B cell (primary cell): ENCODE measurements around the gene KCNE5. TPM values are rescaled to one million over a fixed set of nuclear protein-coding genes. Genes with fewer than 3 reads are reported as not detected.

Experiments used
- ATAC-seq: fragments of 200-7000 bp; cut with Tn5 transposase; one replicate; pipeline ENCODE4 v1.10.0; 2021; ENCODE audit warnings: low read depth, mild to moderate bottlenecking, moderate number of reproducible peaks, moderate library complexity
- CTCF ChIA-PET: fragments of 350-600 bp; sonication (Branson Sonifier 250); formaldehyde crosslinking; loops from one replicate; lab custom pipeline; 2021; ENCODE audit warnings: antibody characterized with exemption, inconsistent platforms; lab: Charles Lee
- POLR2A ChIA-PET: fragments of 350-600 bp; sonication (Branson Sonifier 250); formaldehyde crosslinking; loops from one replicate; lab custom pipeline; 2021; ENCODE audit warnings: antibody characterized with exemption; lab: Charles Lee
- DNase-seq: peaks from one replicate; pipeline ENCODE4 v3.0.0; 2013
- H2AFZ ChIP-seq: 2 replicates; pipeline ENCODE4 v1.6.1; 2012; ENCODE audit warnings: mild to moderate bottlenecking, low read depth, low read length; ENCODE audit not compliant: insufficient read depth, poor library complexity, severe bottlenecking
- H3K27ac ChIP-seq, 2 donors: 1 replicate in 1 of 2; 2 replicates in 1 of 2; pipeline ENCODE4 v1.5.1; 2012 to 2013; ENCODE audit warnings: low read length in 2 of 2, mild to moderate bottlenecking in 2 of 2, moderate library complexity in 1 of 2
- H3K27me3 ChIP-seq, 4 experiments: fragments of 200-600 bp in 1 of 4; sonication (generic) in 1 of 4; replicated peaks in 1 of 4; 1 replicate in 2 of 4; 2 replicates in 2 of 4; pipeline versions ENCODE4 v1.6.1 to v1.7.0; 2013 to 2016; ENCODE audit warnings: low read length in 3 of 4, mild to moderate bottlenecking in 2 of 4, mixed read lengths in 1 of 4, moderate library complexity in 1 of 4; ENCODE audit not compliant: insufficient read depth in 4 of 4, control insufficient read depth in 3 of 4; ENCODE audit errors: control extremely low read depth in 1 of 4
- H3K36me3 ChIP-seq, 2 experiments: replicated peaks in 1 of 2; 1 replicate in 1 of 2; 2 replicates in 1 of 2; pipeline versions ENCODE4 v1.6.1 to v1.7.1; 2013; ENCODE audit warnings: low read length in 1 of 2; ENCODE audit not compliant: insufficient read depth in 2 of 2, control insufficient read depth in 1 of 2; ENCODE audit errors: control extremely low read depth in 1 of 2, extremely low read depth in 1 of 2
- H3K4me1 ChIP-seq, 2 donors: fragments of 200-600 bp in 1 of 2; sonication (generic) in 1 of 2; 1 replicate in 1 of 2; 2 replicates in 1 of 2; pipeline versions ENCODE4 v1.5.1 to v1.6.1; 2013 to 2017; ENCODE audit warnings: low read length in 2 of 2; ENCODE audit not compliant: control insufficient read depth in 2 of 2, insufficient read depth in 2 of 2
- H3K4me2 ChIP-seq: replicated peaks from 2 replicates; pipeline ENCODE3; 2012; ENCODE audit warnings: mild to moderate bottlenecking, low read depth, low read length; ENCODE audit not compliant: poor library complexity, severe bottlenecking
- H3K4me3 ChIP-seq, 5 experiments: fragments of 200-600 bp in 1 of 5; sonication (generic) in 1 of 5; 1 replicate in 3 of 5; 2 replicates in 2 of 5; pipeline versions ENCODE4 v1.5.1 to v1.7.0; 2011 to 2016; ENCODE audit warnings: low read length in 4 of 5, mild to moderate bottlenecking in 4 of 5, low read depth in 2 of 5, control low read depth in 1 of 5, moderate library complexity in 1 of 5; ENCODE audit not compliant: insufficient read depth in 1 of 5; ENCODE audit errors: control extremely low read depth in 1 of 5, extremely low read depth in 1 of 5
- H3K79me2 ChIP-seq: fragments of 200-600 bp; sonication (generic); one replicate; pipeline ENCODE4 v1.6.0; 2016; ENCODE audit warnings: low read length; ENCODE audit not compliant: control insufficient read depth, insufficient read depth
- H3K9ac ChIP-seq: fragments of 200-600 bp; sonication (generic); 2 replicates; pipeline ENCODE4 v1.6.1; 2017; ENCODE audit warnings: mild to moderate bottlenecking, low read length, moderate library complexity
- H3K9me3 ChIP-seq, 3 donors: one replicate each; pipeline versions ENCODE4 v1.6.1 to v1.7.1; 2013; ENCODE audit warnings: low read length in 2 of 3; ENCODE audit not compliant: control insufficient read depth in 2 of 3, insufficient read depth in 1 of 3; ENCODE audit errors: control extremely low read depth in 1 of 3
- H4K20me1 ChIP-seq: 2 replicates; pipeline ENCODE4 v1.6.0; 2012; ENCODE audit warnings: mild to moderate bottlenecking, low read length; ENCODE audit not compliant: insufficient read depth, control insufficient read depth, poor library complexity, severe bottlenecking
- H3K27ac Mint-ChIP-seq: one replicate; pipeline ENCODE4 v1.8.0; 2021; ENCODE audit warnings: mixed read lengths
- H3K27me3 Mint-ChIP-seq: one replicate; pipeline ENCODE4 v1.8.0; 2021; ENCODE audit warnings: mixed read lengths
- H3K4me1 Mint-ChIP-seq: one replicate; pipeline ENCODE4 v1.8.0; 2021; ENCODE audit warnings: mixed read lengths
- H3K4me3 Mint-ChIP-seq: one replicate; pipeline ENCODE4 v1.8.0; 2021; ENCODE audit warnings: mixed read lengths
- H3K9me3 Mint-ChIP-seq: one replicate; pipeline ENCODE4 v1.8.0; 2022; ENCODE audit warnings: mixed read lengths; ENCODE audit not compliant: insufficient read depth
- EZH2 ChIP-seq: IDR thresholded peaks from 2 replicates; pipeline ENCODE4 v1.6.1; 2012; ENCODE audit warnings: borderline replicate concordance, low read depth, mild to moderate bottlenecking, moderate library complexity, low read length; ENCODE audit not compliant: insufficient read depth, poor library complexity, severe bottlenecking
- WGBS: methylation state at CpG from one replicate; pipeline ENCODE4 v1.1.5; 2013; ENCODE audit warnings: missing lambda C conversion rate; ENCODE audit not compliant: insufficient coverage; 5-methylcytosine and 5-hydroxymethylcytosine counted together
- intact Hi-C: fragments of 100-400 bp; cut with micrococcal nuclease; formaldehyde crosslinking; loops from one replicate; pipeline ENCODE4 v1.10.0; 2022
- polyA plus RNA-seq: library from polyadenylated mRNA; depleted of rRNA; stranded (reverse); fragments of >200 nt; gene quantifications from 2 replicates; pipeline ENCODE4 v1.2.3, GENCODE V29; 2012
- total RNA-seq, 2 donors: library from RNA; stranded (reverse); fragments of 120-200 nt in 1 of 2; gene quantifications; 1 replicate in 1 of 2; 2 replicates in 1 of 2; pipeline versions ENCODE4 v1.2.3 to v1.2.4, GENCODE V29; 2013 to 2022
- TF ChIP-seq, protein P1 (sequence below): fragments of 200-600 bp; IDR thresholded peaks from one replicate; pipeline ENCODE4 v1.8.0; 2022; ENCODE audit warnings: antibody characterized with exemption, mild to moderate bottlenecking

Gene KCNE5
- total and polyA plus RNA-seq, 2 donors (not counting 1 experiment from before 2014, with no cell fraction given): 0.32 TPM; not detected in 1

DNA sequence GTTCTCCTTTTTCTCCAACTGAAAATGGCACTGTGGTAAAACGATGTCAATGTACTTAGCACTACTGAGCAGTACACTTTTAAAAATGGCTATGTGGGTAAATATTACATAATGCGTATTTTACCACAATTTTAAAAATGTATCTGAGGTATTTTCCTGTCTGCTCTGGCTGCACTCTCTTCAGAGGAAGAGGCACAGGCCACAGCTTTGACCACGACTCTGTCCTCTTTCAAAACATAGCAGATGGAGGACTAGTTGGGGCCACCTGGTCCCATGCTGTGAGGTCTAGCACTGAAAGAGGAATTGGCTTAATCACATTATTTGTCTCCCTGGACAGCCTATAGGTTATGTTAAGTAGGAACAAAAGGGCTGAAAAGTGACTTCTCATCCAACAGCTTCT is 5.2 kb downstream of the KCNE5 start:
- no peak overlapping the region for H3K9ac ChIP-seq
- WGBS: no CpG with 5 or more reads among the region's 3 CpGs
- no peak overlapping the region for H3K4me2 ChIP-seq
- no peaks in the 10 kb centered on the region for H3K9me3 Mint-ChIP-seq
- intact Hi-C loops: no loop called here
- H3K27ac ChIP-seq: no peak overlapping the region
- TF ChIP-seq EZH2: no peak
- no peaks in the 10 kb centered on the region for H3K36me3 ChIP-seq
- no peaks in the 10 kb centered on the region for H3K27me3 Mint-ChIP-seq
- no peak overlapping the region for H3K4me3 ChIP-seq
- H3K4me1 Mint-ChIP-seq: no peaks in the 10 kb centered on the region
- no peaks in the 10 kb centered on the region for H4K20me1 ChIP-seq
- no peak overlapping the region for H2AFZ ChIP-seq
- no peaks in the 10 kb centered on the region for H3K27me3 ChIP-seq
- H3K9me3 ChIP-seq: no peaks in the 10 kb centered on the region
- H3K4me1 ChIP-seq: no peaks in the 10 kb centered on the region
- H3K4me3 Mint-ChIP-seq: no peak overlapping the region
- no peak for ATAC-seq
- DNase-seq: no peak
- no peak overlapping the region for H3K27ac Mint-ChIP-seq
- POLR2A ChIA-PET: no interaction called here
- H3K79me2 ChIP-seq: no peaks in the 10 kb centered on the region
- CTCF ChIA-PET: no interaction called here

DNA sequence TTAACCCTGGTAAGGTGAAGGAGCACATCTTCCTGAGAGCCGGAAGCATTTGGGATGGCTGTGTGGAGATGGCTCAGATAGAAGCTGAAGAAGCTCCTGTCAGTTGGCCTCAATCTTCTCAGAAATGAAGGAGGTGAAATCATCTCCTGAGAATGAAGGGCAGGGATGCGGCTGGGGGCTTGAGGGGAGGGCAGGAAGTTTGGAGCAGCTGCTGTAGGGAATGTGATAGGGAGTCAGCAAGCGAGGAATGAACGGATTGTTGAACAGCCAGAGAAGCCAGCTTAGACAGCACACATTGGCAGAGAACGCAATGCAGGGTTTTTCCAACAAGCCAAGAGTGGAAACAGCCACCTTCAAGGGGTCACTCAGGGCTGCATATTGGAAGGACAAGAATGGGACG is 10.0 kb downstream of the KCNE5 start:
- no peak overlapping the region for H3K27ac Mint-ChIP-seq

More for the DNA sequence above, 10.0 kb downstream of the KCNE5 start:
- Mint-ChIP-seq H3K4me1 (no peaks in the 10 kb centered on the region), H3K4me3 (no peak overlapping the region), H3K9me3 (no peaks in the 10 kb centered on the region), H3K27me3 (no peaks in the 10 kb centered on the region)
- POLR2A ChIA-PET: no interaction called here
- DNase-seq: no peak
- no peak overlapping the region for H3K4me3 ChIP-seq
- no peaks in the 10 kb centered on the region for H4K20me1 ChIP-seq
- no peaks in the 10 kb centered on the region for H3K9me3 ChIP-seq
- 94% methylated on average over 2 of the region's 6 CpGs for WGBS
- no peak overlapping the region for H3K9ac ChIP-seq
- TF ChIP-seq EZH2: no peak
- TF ChIP-seq, protein P1, sequence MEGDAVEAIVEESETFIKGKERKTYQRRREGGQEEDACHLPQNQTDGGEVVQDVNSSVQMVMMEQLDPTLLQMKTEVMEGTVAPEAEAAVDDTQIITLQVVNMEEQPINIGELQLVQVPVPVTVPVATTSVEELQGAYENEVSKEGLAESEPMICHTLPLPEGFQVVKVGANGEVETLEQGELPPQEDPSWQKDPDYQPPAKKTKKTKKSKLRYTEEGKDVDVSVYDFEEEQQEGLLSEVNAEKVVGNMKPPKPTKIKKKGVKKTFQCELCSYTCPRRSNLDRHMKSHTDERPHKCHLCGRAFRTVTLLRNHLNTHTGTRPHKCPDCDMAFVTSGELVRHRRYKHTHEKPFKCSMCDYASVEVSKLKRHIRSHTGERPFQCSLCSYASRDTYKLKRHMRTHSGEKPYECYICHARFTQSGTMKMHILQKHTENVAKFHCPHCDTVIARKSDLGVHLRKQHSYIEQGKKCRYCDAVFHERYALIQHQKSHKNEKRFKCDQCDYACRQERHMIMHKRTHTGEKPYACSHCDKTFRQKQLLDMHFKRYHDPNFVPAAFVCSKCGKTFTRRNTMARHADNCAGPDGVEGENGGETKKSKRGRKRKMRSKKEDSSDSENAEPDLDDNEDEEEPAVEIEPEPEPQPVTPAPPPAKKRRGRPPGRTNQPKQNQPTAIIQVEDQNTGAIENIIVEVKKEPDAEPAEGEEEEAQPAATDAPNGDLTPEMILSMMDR: no peak
- ATAC-seq: no peak
- no peaks in the 10 kb centered on the region for H3K27me3 ChIP-seq
- no peaks in the 10 kb centered on the region for H3K36me3 ChIP-seq
- intact Hi-C loops: no loop called here
- no peak overlapping the region for H3K4me2 ChIP-seq
- no peaks in the 10 kb centered on the region for H3K4me1 ChIP-seq
- H3K27ac ChIP-seq: no peak overlapping the region
- H3K79me2 ChIP-seq: no peaks in the 10 kb centered on the region
- CTCF ChIA-PET: no interaction called here
- no peak overlapping the region for H2AFZ ChIP-seq
